ENCODE measurements around the gene CEP112.

- TF ChIP-seq POLR2A (IDR thresholded peaks at IDR 0.05; ENCODE audit: low read depth, low read length) (no peak), POLR2AphosphoS5 (IDR thresholded peaks at IDR 0.05; ENCODE audit: low read depth, low read length) (no peak)
Observed at GRCh38 chr17:65656390-65657250, 535.3 kb downstream of the CEP112 start.

All from GM12891 (cell line).